HUDEP-2 (cell line): ENCODE measurements around the gene MSS51.

ENCODE experiments used
- DNase-seq, 76 experiments: peaks; one replicate each; lab custom pipeline; 2025; ENCODE audit not compliant: unreplicated experiment in 76 of 76; lab: John Stamatoyannopoulos, UW

Gene MSS51

DNA sequence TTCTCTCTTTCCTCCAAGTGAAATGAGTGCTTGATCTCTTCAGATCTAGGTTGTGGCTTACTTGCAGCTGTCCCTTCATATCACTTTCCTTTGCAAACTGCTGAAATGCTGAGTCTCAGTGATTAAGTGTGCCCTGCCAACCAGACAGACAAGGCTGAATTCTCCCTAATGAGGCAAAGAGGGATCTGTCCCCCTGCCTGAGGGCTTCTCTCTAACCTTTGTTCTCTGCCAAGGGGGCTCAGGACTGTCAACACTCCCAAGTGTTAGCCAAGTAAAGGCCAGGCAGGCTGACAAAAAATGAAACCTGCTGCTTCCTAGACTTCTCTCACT lies at the start of gene MSS51:
MSS51 (minus strand) TSS at position 24 of the 330 bp plus-strand sequence. CDS start 5,277 bp downstream, outside the sequence.
- DNase-seq, result peak in 5 of 76 experiments; percentile 1 to 28 (median 17)

DNA sequence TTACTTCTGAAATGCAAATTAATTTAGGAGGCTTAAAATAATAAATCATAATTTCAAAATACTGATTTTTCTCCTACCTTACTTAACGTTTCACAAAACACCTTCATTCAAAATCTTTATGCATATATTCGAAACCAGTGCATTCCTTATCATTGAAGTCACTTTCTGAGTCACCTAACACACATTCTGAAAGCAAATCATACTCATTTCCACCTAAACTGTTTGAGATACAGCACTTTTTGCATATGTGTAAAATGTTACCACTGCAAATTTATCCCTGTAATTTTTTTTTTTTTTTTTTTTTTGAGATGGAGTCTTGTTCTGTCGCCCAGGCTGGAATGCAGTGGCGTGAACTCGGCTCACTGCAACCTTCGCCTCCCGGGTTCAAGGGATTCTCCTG lies 46.8 kb upstream of the MSS51 start:
- no peak for DNase-seq

DNA sequence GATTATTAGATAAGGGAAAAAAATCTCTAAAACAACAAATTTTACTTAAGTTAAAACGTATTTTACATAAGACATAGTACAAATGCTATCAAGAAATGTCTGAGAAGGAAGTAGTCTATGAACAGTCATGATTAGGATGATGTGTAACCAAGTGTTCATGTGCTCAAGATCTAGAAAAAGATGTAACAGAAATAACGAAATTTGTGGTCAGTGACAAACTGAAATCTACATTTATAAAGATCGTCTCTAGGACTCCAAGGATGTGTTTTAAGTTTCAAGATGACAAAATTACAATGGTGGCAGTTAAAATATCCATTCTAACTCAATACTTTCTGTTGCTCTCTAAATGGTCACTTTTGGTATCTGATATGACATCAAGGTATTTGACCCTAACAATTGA lies 45.3 kb upstream of the MSS51 start:
- DNase-seq, result peak in 6 of 76 experiments; percentile 6 to 28 (median 18)

DNA sequence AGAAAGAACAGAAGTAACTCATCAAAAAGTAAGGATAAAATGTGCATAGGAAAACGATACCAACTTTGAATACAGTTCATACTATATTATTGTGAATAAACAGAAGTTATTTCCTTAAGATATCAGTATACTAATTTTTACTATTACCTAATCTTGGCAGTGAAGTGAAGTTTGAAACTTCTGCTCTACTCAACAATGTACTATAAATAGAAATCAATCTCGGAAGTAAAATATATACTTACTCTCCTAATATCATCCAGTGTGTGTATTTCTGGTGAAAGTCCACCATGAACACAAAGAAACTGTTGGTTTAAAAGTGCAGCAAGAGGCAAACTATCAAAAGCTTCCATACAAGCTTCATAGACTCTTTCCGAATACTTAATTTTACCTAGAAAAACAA lies 37.9 kb upstream of the MSS51 start:
- DNase-seq, result no peak

DNA sequence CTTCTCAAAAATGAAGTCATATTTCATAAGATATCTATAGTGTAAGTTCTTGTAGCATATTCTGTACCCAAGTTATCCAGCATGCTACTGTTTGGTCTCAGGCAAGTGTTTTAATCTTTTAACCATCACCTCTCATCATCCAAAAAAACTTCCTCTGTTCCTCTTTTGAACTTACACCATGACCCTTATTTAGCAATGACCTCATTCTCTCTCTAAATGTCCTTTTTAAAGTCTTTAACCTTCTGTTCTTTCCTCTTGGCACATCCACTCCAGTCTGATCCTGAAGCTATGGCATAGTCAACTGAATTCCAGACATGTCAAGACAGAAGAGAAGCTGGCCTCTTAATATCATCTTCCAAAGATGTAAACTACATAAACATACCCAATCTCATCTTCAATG lies 36.2 kb upstream of the MSS51 start:
- DNase-seq, result no peak

DNA sequence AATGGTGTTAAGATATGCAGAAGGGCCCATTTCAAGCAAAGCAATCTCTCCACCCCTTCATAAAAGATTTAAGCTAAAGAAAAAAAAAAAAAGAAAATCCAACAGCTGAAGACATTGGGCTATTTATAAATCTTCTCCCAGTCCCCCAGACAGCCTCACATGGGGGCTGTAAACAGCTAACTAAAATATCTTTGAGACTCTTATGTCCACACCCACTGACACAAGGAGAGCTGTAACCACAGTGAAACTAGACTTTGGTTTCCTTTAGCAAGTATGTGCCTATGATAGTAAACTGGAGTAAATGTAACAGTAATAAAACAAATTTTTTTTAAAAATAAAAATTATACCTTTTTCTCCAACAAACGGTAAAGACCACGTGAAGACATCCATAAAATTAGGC lies 33.8 kb upstream of the MSS51 start:
- DNase-seq, result no peak

DNA sequence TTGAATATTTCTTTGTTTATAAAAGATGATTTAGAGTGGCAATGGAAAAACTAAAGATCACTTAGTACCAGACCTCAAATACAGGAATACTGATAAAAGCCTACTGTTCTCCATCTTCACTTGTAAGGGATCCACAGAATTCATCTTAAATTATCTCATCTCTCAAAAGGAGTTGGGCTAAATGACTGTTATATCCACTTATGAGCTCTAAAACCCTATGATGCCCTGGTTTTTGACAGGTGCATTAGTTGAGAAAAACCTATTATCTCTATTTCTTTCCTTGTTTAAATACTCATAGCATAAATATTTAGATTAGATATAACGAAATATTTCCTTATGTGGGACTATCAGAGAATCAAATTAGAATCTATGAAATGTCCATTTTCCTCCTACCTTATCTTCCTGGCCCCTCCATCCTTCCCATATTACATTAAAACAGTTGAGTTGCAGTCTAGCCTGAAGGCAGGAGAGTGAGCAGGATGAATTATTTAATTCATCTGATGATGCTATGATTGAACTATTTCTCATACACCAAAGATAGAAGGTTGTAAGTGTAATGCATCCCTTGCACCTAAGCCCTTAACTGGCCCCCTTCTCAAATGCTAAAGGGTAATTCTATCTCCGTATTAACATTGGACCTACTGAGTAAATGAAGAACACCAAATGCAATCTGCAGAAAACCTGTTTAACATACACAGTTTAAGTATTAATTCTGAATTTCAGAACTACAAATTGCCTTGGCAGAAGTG lies 32.8 kb upstream of the MSS51 start:
- DNase-seq, result no peak

DNA sequence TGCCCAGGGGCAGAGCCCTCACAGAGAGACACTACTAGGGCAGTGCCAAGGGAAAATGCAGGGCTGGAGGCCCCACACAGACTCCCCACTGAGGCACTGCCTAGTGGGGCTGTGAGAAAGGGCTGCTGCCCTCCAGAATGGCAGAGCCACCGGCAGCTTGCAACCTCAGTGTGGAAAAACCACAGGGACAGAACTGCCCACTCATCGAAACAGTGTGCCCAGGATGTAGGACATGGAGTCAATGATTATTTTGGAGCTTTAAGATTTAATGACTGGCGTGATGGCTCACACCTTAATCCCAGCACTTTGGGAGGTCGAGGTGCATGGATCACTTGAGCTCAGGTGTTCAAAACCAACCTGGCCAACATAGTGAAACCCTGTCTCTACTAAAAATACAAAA lies 27.5 kb upstream of the MSS51 start:
- DNase-seq, result no peak

DNA sequence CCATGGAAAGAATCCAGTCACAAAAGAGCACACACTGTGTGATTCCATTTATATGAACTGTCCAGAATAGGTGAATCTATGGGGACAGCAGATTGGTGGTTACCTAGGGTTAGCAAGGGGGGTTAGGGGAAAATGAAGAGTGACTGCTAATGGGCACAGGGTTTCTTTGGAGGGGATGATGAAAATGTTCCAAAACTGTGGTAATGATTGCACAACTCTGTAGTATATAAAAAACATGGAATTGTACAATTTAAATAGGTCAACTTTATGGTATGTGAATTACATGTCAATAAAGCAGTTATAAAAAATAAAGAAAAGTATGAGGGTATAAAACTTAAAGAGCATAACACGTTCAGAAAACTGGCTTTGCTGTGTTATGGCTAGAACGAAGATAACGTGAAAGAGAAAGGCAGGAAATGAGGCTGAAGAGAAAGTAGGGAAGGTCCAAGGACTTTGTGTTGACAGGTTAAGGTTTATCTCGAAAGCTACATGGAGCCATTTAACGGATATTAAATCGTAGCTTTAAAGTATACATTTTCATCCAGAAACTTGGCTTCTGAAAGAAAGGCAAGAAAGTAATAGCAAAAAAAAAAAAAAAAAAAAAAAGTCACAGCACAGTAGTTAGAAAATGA lies 26.4 kb upstream of the MSS51 start:
- no peak for DNase-seq

DNA sequence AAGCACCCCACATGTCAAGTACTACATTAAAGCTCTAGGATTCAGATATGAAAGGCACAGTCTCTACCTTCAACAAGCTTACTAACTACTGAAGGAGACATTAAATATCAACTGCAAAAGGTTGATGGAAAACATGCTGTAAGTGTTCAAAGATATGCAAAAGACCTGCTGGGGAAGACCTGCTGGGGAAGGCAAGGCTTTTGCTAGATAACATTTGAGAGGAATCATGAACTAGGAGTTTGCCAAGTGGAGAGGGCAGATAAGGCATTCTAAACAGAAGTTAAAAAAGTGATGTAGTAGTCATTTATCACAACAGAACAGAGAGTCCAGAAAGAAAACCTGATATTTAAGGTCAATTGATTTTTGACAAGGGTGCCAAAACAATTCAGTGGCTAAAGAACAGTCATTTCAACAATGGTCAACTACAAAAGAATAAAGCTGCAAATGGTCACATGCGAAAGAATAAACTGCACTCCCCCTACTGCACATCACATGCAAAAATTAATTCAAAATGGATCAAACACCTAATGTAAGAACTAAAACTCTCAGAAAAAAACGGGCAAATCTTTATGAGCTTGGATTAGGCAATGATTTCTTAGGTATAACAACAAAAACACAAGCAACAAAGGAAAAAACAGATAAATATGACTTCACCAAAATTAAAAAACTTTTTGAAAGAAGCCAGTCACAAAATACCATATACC lies 23.0 kb upstream of the MSS51 start:
- peak in 72 of 76 experiments; percentile 5 to 96 (median 74) for DNase-seq

DNA sequence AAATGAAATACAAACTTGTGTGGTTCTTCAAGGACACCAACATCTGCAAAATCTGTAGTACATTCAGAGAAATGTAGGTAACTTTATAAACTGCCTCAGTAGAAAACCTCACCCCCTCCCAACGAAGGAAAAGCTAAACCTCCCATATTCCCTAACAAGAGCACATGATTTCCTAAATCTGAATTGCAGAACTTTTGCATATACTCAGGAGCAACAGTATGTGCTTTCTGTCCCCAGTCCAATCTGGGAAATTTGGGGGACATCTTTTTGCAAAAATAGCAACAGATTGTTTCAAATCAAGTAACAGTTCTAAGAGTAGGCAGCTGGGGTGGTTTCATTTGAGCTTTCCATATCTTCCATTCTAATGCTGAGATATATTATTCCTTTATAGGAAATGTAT lies 15.8 kb upstream of the MSS51 start:
- DNase-seq, result no peak

DNA sequence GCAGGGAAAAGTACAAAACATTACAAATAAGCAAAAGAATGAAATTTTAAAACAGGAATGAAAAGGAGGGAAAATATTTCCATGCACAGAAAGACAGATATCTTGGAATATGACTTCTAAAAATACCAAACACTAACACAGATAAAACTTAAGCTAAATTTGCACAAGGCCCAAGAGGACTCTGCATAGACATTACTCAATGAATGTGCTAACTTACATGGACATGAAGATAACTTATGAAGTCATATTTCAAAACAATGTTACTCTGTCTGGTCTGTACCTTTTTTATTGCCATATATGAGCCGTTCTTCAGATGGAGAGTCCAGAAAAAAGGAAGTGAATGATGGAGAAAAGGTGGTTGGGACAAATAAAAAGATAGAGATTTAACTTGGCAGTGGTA lies 15.0 kb upstream of the MSS51 start:
- DNase-seq, result no peak

DNA sequence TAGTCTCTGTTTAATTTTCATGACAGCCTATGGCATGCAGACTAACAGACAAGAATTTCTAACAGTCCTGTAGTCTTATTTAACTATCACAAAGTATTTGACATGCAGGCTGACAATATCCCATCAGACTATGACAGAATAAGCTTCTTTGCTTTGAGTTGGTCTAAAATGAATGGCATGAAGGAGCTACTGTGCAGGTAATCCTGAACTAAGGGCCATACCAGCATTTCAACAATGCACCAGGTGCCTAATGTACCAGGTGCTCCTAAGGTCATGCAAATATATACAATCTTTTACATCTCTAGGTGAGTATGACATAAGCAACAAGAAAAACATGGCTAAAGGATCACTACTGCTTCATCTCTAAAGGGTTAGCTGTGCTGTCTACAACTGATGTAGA lies 13.6 kb upstream of the MSS51 start:
- no peak for DNase-seq

DNA sequence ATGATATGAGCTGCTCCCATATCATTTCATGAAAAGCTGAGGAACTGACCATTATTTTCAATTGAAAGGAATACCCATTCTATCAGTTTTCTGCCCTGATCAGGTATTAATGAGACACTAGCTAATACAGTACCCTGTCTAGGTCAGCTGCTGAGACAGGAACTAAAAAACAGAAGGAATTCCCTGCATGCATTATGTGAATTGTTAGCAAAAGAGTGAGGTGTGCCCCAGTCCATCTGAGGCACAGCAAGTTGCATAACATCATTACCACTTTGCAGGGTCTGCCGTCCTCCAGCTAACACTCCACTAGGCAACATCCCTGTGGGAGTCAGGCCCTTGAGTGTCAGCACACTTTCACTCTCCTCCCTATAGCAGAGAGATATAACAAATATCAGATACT lies 11.1 kb upstream of the MSS51 start:
- no peak for DNase-seq

DNA sequence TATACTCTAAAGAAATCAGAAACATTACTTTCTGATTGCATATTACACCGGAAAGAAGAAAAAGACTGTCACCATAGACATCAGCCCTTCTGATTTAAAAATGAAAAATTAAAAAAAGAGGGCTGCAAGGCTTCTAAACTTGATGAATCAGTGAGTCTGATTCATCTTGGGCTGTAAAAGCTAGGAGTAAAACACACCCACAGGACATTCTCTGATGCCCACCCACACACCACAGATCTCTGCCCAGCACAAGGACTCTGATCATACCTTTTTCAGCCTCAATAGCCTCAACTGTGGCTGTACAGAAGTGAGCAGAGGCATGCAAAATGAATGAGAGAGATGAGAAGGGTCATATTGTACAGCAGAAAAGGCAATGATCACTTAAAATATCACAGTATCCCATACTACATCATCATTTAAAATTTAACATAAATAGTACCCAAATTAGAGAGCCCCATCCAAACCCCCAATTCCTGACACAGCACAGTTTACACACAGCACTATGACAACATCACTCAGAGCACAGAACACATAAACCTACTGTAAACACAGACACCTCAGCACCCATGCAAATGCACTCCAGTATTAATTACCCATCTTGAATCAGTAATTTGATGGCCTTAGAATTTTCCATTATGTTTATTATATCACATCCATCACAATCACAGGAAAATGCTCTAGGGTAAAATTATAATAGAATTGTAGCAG lies 6.4 kb upstream of the MSS51 start:
- DNase-seq, result no peak

DNA sequence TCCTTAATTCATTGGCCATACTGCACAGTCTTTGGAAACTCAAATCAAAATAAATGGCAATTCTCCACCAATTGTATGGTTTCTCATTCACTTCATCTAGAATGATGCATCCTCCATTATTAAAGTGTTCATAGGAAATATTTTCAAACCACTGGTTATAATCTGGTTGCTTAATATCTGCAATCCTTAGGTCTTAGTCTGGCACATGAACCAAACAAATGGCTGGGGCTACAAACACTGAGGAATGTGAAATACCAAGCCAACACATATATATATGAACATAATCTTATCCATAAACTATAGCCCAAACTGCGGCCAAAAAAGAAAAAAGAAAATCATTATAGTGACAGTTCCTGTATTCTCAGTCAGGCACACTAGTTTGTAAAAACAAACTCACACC lies 5.7 kb upstream of the MSS51 start:
- no peak for DNase-seq

DNA sequence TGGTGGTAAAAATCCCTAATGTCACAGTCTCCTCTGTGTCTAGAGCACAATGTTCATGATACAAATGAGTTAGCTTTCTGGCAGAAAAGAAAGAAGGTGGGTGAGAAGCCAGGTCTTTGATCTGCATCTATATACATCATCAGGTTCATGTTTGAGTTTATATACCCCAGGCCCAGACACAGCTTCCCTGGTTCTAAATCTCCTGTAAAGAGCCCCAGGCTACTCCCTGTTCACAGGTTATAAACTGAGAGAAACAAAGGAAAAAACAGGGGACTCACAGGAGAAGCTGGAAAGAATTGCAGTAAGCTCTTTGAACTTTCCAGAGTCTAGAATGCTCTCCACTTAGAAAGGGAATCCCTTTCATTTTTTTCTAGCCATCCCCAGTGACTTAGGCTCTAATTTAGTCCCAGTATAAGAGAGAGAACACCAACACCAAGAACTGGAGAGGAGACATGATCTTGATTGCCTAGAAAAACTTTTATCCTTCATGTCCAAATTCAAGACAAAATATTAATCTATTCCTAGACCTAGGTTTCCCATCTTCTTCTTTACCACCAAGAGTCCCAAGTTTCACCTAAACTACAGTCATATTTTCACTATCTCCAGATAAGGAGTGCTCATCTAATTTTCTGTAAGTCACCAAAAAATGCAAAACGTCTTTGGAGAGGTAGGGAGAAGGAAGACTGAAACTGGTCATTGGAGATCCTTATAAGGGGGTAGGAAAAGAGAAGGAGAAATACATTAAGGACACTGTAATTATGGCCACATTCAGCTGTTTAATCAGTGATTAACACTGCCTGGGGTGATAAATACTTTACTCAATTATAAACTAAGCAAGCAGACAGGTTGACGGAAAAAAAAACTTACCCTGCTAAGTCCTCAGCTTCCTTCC lies 469 bp downstream of the MSS51 start:
- DNase-seq, result no peak

DNA sequence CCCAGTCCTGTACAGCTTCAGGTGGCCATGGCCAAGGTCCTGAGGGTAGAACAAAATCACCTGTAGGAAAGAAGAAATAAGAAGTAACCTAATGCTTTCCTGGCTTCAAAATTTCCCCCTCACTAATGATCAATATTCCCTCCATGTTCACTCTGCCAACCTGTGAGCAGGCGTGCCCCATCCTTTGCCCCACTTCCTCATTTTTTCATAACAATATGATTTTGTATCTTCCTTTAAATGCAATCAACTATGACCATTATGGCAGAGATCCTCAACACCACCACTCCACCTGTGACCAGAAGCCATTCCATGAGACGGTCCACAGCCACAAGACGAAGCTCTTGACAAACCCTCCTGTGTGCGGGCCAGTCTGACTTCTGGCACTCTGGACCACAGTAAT lies 7.0 kb downstream of the MSS51 start:
- DNase-seq, result no peak

DNA sequence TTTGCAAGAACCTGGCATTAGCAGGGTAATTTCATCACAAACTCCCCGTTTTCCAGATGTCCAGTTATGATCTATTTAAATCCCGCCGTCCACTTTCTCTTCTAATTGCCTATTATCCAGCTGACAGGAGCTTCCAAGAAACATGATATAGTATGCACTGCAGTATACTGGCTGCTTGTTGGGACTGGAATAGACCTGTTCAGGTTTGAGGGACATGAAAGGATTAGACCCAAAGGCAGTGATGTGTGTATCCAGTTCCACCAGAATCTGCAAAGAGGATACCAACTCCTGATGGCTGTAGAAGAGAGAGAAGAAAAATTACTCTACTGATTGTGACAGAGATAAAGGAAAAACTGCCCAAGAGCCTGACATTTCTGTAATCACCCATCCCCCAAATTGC lies 8.9 kb downstream of the MSS51 start:
- no peak for DNase-seq

DNA sequence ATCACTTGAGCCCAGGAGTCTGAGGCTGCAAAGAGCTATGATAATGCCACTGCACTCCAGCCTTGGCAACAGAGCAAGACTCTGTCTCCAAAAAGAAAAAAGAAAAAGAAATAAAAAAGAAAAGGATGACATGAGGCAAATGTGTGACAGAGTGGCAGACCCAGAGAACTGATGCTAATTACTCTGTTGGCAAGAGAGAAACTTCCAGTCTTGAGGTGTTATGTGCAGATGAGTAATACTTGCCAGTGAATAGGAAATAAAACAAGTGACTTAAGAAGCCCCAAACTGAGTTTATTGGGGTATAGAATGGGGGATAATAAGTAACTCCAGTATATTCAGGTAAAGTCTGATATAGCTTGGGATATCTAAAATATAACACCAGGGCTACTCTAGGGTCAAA lies 10.1 kb downstream of the MSS51 start:
- no peak for DNase-seq
